Lower lobe of right lung (tissue), 2 donors: Measurements from ENCODE around the gene RGS6. TPM values are rescaled to one million over a fixed set of nuclear protein-coding genes. Genes with fewer than 3 reads are reported as not detected.

ENCODE experiments used
- ATAC-seq, 2 donors: fragments of 200-7000 bp; cut with Tn5 transposase; one replicate each; pipeline ENCODE4 v1.9.1; 2020 to 2022; ENCODE audit warnings: mild to moderate bottlenecking in 2 of 2, moderate library complexity in 2 of 2
- DNase-seq: peaks from one replicate; pipeline ENCODE4 v3.0.0-alpha.2; 2020
- H3K27ac ChIP-seq: fragments of 200-600 bp; one replicate; pipeline ENCODE4 v1.8.0; 2022
- H3K27me3 ChIP-seq: fragments of 200-600 bp; one replicate; pipeline ENCODE4 v1.8.0; 2022; ENCODE audit warnings: low read depth
- H3K36me3 ChIP-seq: fragments of 200-600 bp; one replicate; pipeline ENCODE4 v1.8.0; 2022; ENCODE audit warnings: mild to moderate bottlenecking
- H3K4me1 ChIP-seq: fragments of 200-600 bp; one replicate; pipeline ENCODE4 v1.8.0; 2022
- H3K4me3 ChIP-seq: fragments of 200-600 bp; one replicate; pipeline ENCODE4 v1.8.0; 2022; ENCODE audit warnings: mild to moderate bottlenecking
- H3K9me3 ChIP-seq: fragments of 200-600 bp; one replicate; pipeline ENCODE4 v1.8.0; 2022
- intact Hi-C: fragments of 100-400 bp; cut with DNase I; formaldehyde crosslinking; loops from one replicate; pipeline ENCODE4 v1.11.0; 2022
- total RNA-seq: library from RNA; stranded (reverse); fragmentation: NEBNext Ultra II Directional; extraction: Animal tissue kit (Norgen Biotek cat#: 25700); gene quantifications from one replicate; pipeline ENCODE4 v1.2.1, GENCODE V29; 2021
- TF ChIP-seq, protein P1 (sequence below): fragments of 200-600 bp; IDR thresholded peaks from one replicate; pipeline ENCODE4 v1.8.0; 2022; ENCODE audit warnings: antibody characterized with exemption, mild to moderate bottlenecking
- donor health status: DM: no; HTN: yes; CAD: no; lungs with severe emphysema.

The RGS6 gene
- total RNA-seq, 1 donor from 2014 or later: 2.5 TPM

DNA sequence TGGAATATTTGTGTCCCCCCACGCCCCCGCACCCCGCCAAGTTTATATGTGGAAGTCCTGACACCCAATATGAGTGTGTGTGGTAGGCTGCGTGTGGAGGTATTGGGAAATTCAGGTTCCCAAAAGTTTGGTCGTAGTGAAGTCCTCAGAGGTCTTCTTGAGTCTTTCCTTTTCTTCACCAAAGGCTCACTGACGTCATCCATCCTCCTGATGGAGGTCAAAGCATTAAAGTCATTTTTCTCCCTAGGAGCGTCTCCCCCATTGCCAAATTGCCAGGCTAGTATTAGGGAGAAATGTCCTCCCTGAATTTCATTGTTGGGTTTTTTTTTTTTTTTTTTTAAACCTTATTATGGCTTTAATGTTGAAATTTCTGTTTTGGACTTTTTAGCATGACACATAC is 113.7 kb downstream of the RGS6 start:
- no peak overlapping the region for H3K27ac ChIP-seq
- DNase-seq (no peak), ATAC-seq (no peak)
- no peaks in the 10 kb centered on the region for H3K27me3 ChIP-seq
- no peak overlapping the region for H3K4me3 ChIP-seq
- intact Hi-C loops: no loop called here
- TF ChIP-seq, protein P1, sequence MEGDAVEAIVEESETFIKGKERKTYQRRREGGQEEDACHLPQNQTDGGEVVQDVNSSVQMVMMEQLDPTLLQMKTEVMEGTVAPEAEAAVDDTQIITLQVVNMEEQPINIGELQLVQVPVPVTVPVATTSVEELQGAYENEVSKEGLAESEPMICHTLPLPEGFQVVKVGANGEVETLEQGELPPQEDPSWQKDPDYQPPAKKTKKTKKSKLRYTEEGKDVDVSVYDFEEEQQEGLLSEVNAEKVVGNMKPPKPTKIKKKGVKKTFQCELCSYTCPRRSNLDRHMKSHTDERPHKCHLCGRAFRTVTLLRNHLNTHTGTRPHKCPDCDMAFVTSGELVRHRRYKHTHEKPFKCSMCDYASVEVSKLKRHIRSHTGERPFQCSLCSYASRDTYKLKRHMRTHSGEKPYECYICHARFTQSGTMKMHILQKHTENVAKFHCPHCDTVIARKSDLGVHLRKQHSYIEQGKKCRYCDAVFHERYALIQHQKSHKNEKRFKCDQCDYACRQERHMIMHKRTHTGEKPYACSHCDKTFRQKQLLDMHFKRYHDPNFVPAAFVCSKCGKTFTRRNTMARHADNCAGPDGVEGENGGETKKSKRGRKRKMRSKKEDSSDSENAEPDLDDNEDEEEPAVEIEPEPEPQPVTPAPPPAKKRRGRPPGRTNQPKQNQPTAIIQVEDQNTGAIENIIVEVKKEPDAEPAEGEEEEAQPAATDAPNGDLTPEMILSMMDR: no peak
- no peaks in the 10 kb centered on the region for H3K36me3 ChIP-seq
- H3K4me1 ChIP-seq: no peaks in the 10 kb centered on the region
- H3K9me3 ChIP-seq: no peaks in the 10 kb centered on the region

DNA sequence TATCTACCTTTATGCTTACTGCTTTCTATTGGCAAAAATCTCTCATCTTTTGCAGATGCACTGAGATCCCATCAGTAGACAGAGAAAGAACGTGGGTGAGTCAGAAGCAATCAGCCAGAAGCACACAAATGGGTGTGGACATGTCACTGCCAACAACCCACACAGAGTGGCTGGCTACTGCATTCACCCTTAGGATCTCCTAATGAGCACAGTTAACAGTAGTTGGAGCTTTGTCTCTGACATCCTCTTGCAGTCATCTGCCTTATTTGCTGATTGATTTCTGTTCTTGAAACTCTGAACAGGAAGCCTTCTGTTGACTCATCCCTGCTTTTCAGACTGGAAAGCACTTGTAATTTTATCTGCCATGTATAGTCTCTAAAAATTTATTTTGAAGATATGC is 117.2 kb downstream of the RGS6 start:
- Histone ChIP-seq H3K9me3 (no peaks in the 10 kb centered on the region), H3K4me3 (no peak overlapping the region), H3K4me1 (no peaks in the 10 kb centered on the region), H3K27me3 (no peaks in the 10 kb centered on the region), H3K27ac (no peak overlapping the region), H3K36me3 (no peaks in the 10 kb centered on the region)
- no peak for DNase-seq
- TF ChIP-seq, protein P1: no peak
- no peak for ATAC-seq
- intact Hi-C loops: no loop called here

DNA sequence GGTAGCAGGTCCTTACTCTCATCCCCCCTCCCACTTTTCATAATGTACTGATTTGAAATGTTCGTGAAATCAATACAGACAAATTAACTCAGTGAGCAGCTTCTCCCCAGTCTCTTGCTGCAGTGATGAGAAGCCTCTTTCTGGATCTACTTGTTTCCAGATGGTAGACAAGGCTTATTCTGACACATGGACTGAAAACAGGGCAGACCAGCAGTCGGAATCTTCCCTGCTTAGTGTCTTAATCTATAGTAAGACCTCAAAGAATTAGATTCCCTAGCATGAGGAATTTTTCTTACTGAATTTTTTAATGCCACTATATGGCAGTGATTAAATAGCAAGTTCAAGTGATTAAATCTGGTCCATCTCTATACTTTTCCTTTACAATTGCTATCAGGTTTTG is 120.1 kb downstream of the RGS6 start:
- Histone ChIP-seq H3K27me3 (no peaks in the 10 kb centered on the region), H3K9me3 (no peaks in the 10 kb centered on the region), H3K27ac (no peak overlapping the region), H3K4me3 (no peak overlapping the region), H3K36me3 (no peaks in the 10 kb centered on the region), H3K4me1 (no peaks in the 10 kb centered on the region)
- intact Hi-C loops: no loop called here
- TF ChIP-seq, protein P1: no peak
- ATAC-seq (no peak), DNase-seq (no peak)

DNA sequence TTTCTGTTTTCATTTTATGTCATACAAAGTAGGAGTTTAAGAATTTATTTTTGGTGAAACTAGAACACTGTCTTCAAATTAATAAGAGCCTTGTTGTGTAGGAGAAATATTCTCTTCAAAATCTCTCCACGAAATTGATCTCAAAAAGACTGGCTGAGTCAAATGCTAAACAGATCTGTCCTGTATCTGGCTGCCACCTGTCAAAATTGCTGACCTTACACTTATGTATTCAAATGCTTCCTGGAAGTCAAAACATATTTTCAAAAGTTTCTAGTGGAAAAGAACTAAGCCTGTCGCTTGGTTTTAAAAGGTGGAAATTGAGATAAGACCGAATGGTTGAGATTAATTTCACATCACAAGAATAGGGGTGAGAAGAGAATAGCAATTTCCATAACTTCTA is 121.4 kb downstream of the RGS6 start:
- TF ChIP-seq, protein P1: no peak
- intact Hi-C loops: no loop called here

DNA sequence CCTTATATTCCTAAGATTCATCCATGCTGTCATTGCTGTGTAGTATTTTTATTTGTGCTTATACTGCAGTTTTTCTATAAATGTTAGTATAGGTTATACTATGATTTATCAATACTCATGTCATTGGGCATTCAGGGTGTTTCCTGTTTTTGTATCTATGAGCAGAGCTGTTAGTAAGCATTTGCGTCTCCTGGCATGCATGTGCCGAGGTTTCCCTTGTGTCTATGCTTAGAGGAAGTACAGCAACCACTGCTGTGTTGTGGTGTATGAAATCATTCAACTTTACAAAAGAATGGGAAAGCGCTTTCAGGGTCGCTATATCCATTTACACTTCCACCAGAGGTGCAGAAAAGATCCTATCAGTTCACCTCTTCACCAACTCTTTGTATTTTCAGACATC is 122.7 kb downstream of the RGS6 start:
- H3K9me3 ChIP-seq: no peaks in the 10 kb centered on the region
- ATAC-seq: no peak
- TF ChIP-seq, protein P1: no peak

More for the DNA sequence above, 121.4 kb downstream of the RGS6 start:
- Histone ChIP-seq H3K36me3 (no peaks in the 10 kb centered on the region), H3K4me1 (no peaks in the 10 kb centered on the region), H3K4me3 (no peak overlapping the region), H3K27me3 (no peaks in the 10 kb centered on the region), H3K9me3 (no peaks in the 10 kb centered on the region), H3K27ac (no peak overlapping the region)
- ATAC-seq (no peak), DNase-seq (no peak)

More for the DNA sequence above, 122.7 kb downstream of the RGS6 start:
- Histone ChIP-seq H3K27me3 (no peaks in the 10 kb centered on the region), H3K4me1 (no peaks in the 10 kb centered on the region), H3K4me3 (no peak overlapping the region), H3K27ac (no peak overlapping the region), H3K36me3 (no peaks in the 10 kb centered on the region)
- DNase-seq: no peak
- intact Hi-C loops: no loop called here
